Lower leg skin (tissue), 3 donors: ENCODE data around the gene WWC1.

ENCODE experiments used
- POLR2A ChIP-seq, 2 donors: fragments of 450-650 bp; IDR thresholded peaks; one replicate each; pipeline ENCODE4 v1.6.1; 2016 to 2017; ENCODE audit warnings: antibody characterized with exemption in 2 of 2, mild to moderate bottlenecking in 1 of 2, moderate library complexity in 1 of 2
- TF ChIP-seq, protein P1 (sequence below), 3 donors: fragments of 450-650 bp; IDR thresholded peaks; one replicate each; pipeline ENCODE4 v1.5.1; 2016; ENCODE audit warnings: antibody characterized with exemption in 3 of 3, mild to moderate bottlenecking in 3 of 3, moderate library complexity in 2 of 3

- TF ChIP-seq, protein P1, sequence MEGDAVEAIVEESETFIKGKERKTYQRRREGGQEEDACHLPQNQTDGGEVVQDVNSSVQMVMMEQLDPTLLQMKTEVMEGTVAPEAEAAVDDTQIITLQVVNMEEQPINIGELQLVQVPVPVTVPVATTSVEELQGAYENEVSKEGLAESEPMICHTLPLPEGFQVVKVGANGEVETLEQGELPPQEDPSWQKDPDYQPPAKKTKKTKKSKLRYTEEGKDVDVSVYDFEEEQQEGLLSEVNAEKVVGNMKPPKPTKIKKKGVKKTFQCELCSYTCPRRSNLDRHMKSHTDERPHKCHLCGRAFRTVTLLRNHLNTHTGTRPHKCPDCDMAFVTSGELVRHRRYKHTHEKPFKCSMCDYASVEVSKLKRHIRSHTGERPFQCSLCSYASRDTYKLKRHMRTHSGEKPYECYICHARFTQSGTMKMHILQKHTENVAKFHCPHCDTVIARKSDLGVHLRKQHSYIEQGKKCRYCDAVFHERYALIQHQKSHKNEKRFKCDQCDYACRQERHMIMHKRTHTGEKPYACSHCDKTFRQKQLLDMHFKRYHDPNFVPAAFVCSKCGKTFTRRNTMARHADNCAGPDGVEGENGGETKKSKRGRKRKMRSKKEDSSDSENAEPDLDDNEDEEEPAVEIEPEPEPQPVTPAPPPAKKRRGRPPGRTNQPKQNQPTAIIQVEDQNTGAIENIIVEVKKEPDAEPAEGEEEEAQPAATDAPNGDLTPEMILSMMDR (IDR thresholded peaks at IDR 0.05) = no peak
- TF ChIP-seq POLR2A (IDR thresholded peaks at IDR 0.05) = no peak
These were observed 155.7 kb downstream of the WWC1 start for GRCh38 chr5:168446983-168447619.
